ENCODE results near the gene MCRIP1. TPM values are rescaled to one million over a fixed set of nuclear protein-coding genes. Genes with fewer than 3 reads are reported as not detected.

Gene MCRIP1
- total and polyA plus RNA-seq, 9 of the 15 experiments (the other 6 are each of a cell fraction or from before 2014, with no cell fraction given), result 0.39 to 35.8 (median 9.7) TPM

GRCh38 chr17:81877569-81877968 is 44.5 kb upstream of the MCRIP1 start:
- intact Hi-C loops (cut with micrococcal nuclease) (no loop called here), in situ Hi-C loops (cut with MboI) (no loop called here)
- Histone ChIP-seq H3K27me3 (ENCODE audit: control insufficient read depth in 2 of 2, insufficient read depth in 2 of 2, low read length in 2 of 2) (no peaks in the 10 kb centered on the region), H3K9me1 (ENCODE audit: control insufficient read depth, insufficient read depth, low read length) (no peaks in the 10 kb centered on the region), H3K36me3 (ENCODE audit: control insufficient read depth, insufficient read depth, low read length) (peaks cover 48% of the 10 kb centered on the region), H3K4me2 (ENCODE audit: insufficient read depth, low read length) (no peak overlapping the region), H3K79me2 (ENCODE audit: control insufficient read depth, insufficient read depth, low read length) (peaks cover 4% of the 10 kb centered on the region; the same call in 1 of the 3 replicates), H3K4me1 (replicated peaks in 1 of 2; ENCODE audit: control insufficient read depth in 2 of 2, insufficient read depth in 2 of 2, low read length in 2 of 2) (peaks cover 5 to 14% of the 10 kb centered on the region in 2 experiments; a peak in 4 of 5 replicates), H3K27ac (ENCODE audit: extremely low read depth, low read depth, low read length) (no peak overlapping the region), H2AFZ (ENCODE audit: low read depth, low read length) (no peak overlapping the region), H3K9me3 (replicated peaks; ENCODE audit: control insufficient read depth, insufficient read depth, low read depth, low read length) (no peaks in the 10 kb centered on the region), H4K20me1 (replicated peaks; ENCODE audit: control insufficient read depth, insufficient read depth, low read length) (no peaks in the 10 kb centered on the region), H3K9ac (ENCODE audit: insufficient read depth in 1 of 2, low read depth in 2 of 2, low read length in 2 of 2) (peak overlapping the region in 1 of 2 experiments; percentile 76; a peak in 2 of 4 replicates), H3K4me3 (no peak overlapping the region)
- FAIRE-seq, result no peak
- BruUV-seq (replicated peaks), result no TSS peak
- POLR2A ChIA-PET, result interaction anchor here (7.3 kb wide), 1 partner anchor 10 kb away, joined by 85 read pairs; the partner anchor contains the start of genes ALYREF and ANAPC11
- TF ChIP-seq POLR2AphosphoS5 (IDR thresholded peaks at IDR 0.05; ENCODE audit: control insufficient read depth, insufficient read depth, low read depth, low read length), result 0 out of 2 replicates have a peak, but pooled peaks have one; percentile 13
- TF ChIP-seq RB1 (IDR thresholded peaks at IDR 0.05; ENCODE audit: low read depth), result no peak
- TF ChIP-seq MCM3 (IDR thresholded peaks at IDR 0.05), result no peak
- TF ChIP-seq POLR2A (conservative IDR thresholded peaks at IDR 0.05), result 0 out of 2 replicates have a peak, but pooled peaks have one; percentile 42
- peak; percentile 37; the same call in 1 of the 2 replicates for TF ChIP-seq SUPT5H (IDR thresholded peaks at IDR 0.05)
- 91% methylated on average over 5 of the region's 5 CpGs for WGBS (ENCODE audit: insufficient coverage, low coverage, missing lambda C conversion rate)
- CTCF ChIA-PET (ENCODE audit: low intra/inter-chr PET ratio), result no interaction called here
- no peak for ATAC-seq
- DNase-seq (ENCODE audit: extremely low read depth in 1 of 4, low spot score in 3 of 4), result no peak

All from K562 (cell line).